Measurements from ENCODE around the gene OPCML.

OPCML gene

DNA sequence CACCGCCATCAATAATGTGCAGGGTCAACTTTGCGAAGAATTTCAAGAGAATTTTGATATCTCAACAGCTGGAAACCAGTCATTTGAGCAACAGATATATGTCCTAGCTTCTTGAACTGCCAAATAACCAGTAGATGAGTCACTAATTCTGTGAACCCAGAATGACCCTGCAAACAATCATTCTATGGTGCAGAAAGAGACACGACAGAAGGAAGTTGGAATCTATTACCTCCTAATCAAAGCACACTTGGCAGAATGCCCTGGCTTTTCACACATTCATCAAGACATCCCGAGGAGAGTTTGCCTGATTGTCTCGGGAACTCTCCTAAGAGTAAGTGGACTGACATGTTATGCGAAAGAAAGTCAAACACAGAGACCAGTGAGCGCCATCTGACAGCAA, 621.1 kb downstream of the OPCML start:
- no peak for DNase-seq (ENCODE audit: extremely low read depth in 1 of 2, low read depth in 1 of 2)

GRCh38 chr11:132910011-132910760, 622.1 kb downstream of the OPCML start:
- DNase-seq (ENCODE audit: extremely low read depth in 1 of 2, low read depth in 1 of 2), result no peak

- no peak for DNase-seq (ENCODE audit: extremely low read depth in 1 of 2, low read depth in 1 of 2)
These were observed 623.2 kb downstream of the OPCML start for GRCh38 chr11:132909021-132909606.

- no peak for DNase-seq (ENCODE audit: extremely low read depth in 1 of 2, low read depth in 1 of 2)
These were observed 623.9 kb downstream of the OPCML start for GRCh38 chr11:132908414-132908810.

DNA sequence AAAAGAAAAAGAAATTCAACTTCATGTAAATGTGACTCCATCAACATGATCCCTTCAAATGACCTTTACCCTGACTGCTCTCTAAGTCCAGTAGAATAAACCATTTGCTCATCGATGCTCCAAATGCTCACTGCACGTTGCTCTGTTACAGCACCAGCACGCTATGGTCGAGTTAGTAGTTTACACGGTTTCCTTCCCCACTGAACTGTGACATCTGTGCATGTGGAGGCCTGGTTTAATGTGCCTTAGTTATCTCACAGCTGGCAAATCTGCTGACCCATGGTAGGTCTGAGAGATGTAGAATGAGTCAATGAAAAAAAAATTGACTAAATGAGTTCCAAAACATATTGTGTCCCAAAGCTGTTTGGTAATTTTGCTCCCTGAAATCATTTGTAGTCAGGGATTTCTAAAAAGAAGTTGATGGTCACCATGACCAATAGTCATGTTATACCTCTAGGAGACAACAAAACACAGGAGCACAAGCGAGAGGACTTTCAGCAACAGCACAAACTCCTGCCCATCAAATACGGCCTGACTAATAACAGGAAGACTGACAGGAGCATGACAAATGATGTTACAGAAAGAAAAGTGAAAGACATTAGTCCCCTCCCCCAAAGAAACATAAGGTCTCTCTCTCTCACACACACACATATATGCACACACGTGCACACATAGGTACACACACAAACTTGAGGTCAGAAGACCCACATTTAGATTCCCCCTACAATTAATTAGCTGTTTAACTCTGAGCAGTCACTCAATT, 624.5 kb downstream of the OPCML start:
- DNase-seq (ENCODE audit: extremely low read depth in 1 of 2, low read depth in 1 of 2), result no peak

DNA sequence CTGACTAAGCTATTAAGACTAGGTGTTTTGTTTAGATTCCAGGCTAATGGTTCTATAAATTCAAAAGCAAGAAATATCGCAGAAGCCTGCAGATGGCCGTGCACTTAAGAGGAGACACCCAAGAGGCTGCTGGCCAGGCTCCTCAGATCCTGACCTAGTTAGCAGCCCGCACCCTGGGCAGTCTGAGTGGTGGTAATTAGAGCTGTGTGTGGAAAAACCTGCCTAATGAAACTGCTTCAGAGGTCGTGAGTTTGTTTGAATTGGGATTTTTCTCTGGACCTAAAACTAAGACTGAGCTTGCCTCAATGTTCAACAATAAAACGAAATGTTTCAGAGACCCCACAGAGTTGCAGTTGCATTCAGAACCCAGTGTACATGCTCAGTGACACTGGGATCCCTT, 627.7 kb downstream of the OPCML start:
- DNase-seq (ENCODE audit: extremely low read depth in 1 of 2, low read depth in 1 of 2), result no peak

DNA sequence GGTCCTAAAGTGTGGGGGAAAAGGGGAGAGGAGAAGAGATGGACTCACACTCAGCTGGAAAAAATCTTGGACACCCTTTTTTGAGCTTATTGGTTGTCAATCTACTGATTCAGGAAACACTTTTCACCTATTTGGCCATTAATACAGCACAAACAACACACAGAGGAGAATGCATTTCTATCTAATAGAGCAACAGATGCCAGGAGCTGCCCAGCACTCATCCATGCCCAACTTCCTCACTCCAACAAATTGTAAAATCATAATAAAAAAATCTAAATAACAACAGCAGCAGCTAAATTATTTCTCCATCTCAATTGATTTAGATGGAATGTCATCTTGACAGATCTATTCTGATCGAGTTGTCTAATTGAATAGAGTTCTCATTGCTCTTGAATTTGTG, 628.2 kb downstream of the OPCML start:
- DNase-seq (ENCODE audit: extremely low read depth in 1 of 2, low read depth in 1 of 2), result no peak

DNA sequence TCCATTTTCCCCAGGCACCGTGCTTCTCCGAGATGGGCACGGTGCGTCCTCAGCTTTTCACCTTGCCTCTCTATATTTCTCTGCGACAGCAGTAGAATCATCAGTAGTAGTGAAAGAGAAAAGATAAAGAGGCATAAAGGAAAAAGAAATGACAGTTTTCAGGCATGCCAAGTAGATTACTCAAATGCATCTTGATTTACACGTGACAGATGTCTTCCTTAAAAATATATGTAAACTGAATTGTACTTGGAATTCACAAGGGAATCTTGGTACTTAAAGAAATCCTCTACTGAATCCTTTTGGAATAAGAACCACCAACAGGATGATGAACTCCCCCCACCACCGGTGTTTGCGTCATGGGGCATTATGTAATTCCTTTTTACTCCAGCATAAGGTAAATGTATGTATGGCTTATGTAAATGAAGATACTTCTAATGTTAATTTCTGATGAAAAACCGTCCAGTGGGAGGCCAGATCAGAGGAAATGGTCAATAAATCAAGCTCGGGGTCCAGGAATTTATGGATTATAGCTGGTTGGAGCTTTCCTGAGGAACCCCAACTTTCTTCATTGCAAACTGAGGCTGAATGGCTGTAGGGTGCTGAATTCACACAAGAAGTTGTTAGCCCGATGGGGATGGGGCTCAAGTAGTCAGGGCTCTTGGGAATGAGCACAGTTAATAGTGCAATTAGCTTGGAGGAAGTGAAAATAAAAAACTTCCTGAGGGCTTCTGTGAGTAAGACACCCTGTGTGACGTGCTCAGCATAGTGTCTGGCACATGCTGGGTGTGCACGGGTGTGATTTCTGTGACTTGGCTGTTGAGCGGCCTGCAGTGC, 630.4 kb downstream of the OPCML start:
- DNase-seq (ENCODE audit: extremely low read depth in 1 of 2, low read depth in 1 of 2), result no peak

GRCh38 chr11:132898676-132899075, 633.6 kb downstream of the OPCML start:
- DNase-seq (ENCODE audit: extremely low read depth in 1 of 2, low read depth in 1 of 2), result no peak

- no peak for DNase-seq (ENCODE audit: extremely low read depth in 1 of 2, low read depth in 1 of 2)
These were observed 634.3 kb downstream of the OPCML start for GRCh38 chr11:132898021-132898420.

- DNase-seq (ENCODE audit: extremely low read depth in 1 of 2, low read depth in 1 of 2), result no peak
These were observed 637.0 kb downstream of the OPCML start for GRCh38 chr11:132895340-132895739.

DNA sequence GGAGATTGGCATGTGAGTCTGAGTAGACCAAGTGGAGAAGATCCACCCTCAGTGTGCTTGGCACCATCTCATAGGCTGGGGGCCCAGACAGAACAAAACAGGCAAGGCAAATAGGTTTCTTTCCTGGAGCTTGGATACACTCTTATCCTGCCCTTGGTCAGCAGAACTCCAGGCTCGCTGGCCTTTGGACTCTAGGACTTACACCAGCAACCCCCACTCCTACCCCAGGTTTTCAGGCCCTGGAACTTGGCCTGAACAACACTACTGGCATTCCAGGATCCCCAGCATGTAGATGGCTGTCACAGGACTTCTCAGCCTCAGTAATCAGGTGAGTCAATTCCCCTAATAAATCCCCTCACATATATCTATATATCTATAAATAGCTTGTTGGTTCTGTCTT, 637.7 kb downstream of the OPCML start:
- DNase-seq (ENCODE audit: extremely low read depth in 1 of 2, low read depth in 1 of 2), result no peak

DNA sequence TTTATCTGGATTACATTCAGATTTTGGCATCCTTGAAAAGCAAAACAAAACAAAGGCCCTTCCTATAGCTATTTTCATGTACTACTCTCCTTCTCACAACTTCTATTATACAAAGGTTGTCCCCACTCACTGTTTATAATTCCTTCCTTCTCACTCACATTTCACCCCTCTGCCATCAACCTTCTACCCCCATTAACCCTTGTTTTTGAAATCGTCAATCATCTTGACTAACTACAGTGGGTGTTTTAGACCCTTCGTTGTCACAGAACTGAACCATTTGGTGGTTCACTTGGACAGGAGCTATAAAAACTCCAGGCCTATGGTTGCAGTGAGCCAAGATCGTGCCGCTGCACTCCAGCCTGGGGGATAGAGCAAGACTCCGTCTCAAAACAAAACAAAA, 639.4 kb downstream of the OPCML start:
- no peak for DNase-seq (ENCODE audit: extremely low read depth in 1 of 2, low read depth in 1 of 2)

DNA sequence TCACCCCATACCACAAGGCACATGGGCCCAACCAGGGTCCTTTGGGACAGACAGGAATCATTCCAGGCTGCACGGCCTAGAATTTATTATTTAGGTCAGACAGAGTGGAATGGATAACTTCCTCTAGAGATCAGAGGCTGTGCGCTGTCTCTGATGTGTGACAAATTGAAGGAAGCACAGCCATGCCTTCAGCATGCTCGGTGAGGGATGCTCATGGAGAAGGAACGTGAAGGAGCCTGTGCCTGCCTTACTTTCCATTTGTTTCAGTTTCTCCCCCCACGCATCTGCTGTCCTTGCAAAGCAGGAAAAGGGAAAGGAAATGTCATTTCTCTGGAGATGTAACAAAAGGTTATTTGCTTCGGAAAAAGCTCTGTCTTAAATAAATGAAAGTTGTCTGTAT, 644.1 kb downstream of the OPCML start:
- no peak for DNase-seq (ENCODE audit: extremely low read depth in 1 of 2, low read depth in 1 of 2)

GRCh38 chr11:132886335-132886734, 646.0 kb downstream of the OPCML start:
- no peak for DNase-seq (ENCODE audit: extremely low read depth in 1 of 2, low read depth in 1 of 2)

DNA sequence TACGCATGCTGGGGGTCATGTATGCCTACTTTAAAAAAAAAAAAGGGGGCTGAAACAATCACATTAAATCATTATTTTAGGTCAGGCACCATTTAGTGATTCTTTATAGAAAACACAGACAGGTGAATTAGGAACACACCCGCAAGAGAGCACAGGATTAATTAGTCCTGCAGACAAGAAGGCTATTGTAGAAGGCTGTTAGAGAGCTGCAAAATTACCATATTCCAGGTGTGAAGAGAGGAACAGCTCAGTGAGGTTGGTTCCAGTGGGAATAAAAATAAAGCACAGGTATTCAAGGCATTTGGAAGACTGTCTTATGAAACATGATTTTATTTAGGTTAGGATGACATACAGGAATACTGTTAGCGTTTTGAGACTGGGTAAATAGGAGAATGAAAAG, 649.1 kb downstream of the OPCML start:
- DNase-seq (ENCODE audit: extremely low read depth in 1 of 2, low read depth in 1 of 2), result no peak

DNA sequence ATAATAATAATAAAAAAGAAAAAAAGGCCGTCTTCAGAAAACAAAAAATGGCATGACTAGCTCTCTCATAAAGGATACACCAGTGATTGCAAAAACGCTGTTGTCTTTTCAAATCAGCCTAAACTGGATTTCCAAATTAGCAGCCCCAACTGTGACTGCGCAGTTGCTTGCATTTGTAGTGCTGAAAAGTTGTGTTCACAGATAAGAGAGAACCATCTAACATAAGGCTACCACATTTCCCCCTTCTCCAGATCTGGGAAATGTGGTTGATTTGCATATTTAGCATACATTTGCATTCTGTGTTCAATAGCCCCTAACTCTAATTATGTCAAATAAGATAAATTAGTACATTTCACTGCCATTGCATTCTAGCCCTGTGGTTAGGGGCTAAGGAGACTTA, 650.7 kb downstream of the OPCML start:
- no peak for DNase-seq (ENCODE audit: extremely low read depth in 1 of 2, low read depth in 1 of 2)

DNA sequence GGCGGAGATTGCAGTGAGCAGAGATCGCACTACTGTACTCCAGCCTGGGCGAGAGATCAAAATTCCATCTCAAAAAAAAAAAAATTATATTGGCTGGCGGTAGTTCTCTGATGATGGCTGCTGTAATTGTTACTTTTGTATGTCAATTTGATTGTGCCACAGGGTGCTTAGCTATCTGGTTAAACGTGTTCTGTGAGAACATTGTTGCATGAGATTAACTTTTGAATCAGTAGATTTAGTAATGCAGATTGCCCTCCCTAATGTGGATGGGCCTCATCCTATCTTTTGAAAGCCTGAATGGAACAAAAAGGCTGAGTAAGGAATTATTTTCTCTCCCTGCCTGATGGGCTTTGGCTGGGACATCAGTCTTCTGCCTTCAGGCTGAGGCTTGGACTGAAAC, 654.2 kb downstream of the OPCML start:
- no peak for DNase-seq (ENCODE audit: extremely low read depth in 1 of 2, low read depth in 1 of 2)

GRCh38 chr11:132876705-132877104, 655.6 kb downstream of the OPCML start:
- DNase-seq (ENCODE audit: extremely low read depth in 1 of 2, low read depth in 1 of 2), result no peak

- no peak for DNase-seq (ENCODE audit: extremely low read depth in 1 of 2, low read depth in 1 of 2)
These were observed 656.1 kb downstream of the OPCML start for GRCh38 chr11:132876239-132876638.

GRCh38 chr11:132874638-132875037, 657.7 kb downstream of the OPCML start:
- DNase-seq (ENCODE audit: extremely low read depth in 1 of 2, low read depth in 1 of 2), result no peak
